GM21381 (cell line): ENCODE data around the gene ZNF649.
"Not testable (repeated sequence)": the region's sequence is repeated elsewhere in the genome, so short reads cannot be mapped to it uniquely, and the experiment has no call there.

Source experiments
- ATAC-seq: cut with Tn5 transposase; IDR thresholded peaks from one replicate; pipeline ENCODE4 v1.9.1; 2021; ENCODE audit warnings: mild to moderate bottlenecking, moderate library complexity; ENCODE audit not compliant: unreplicated experiment

The ZNF649 gene

GRCh38 chr19:51904331-51905165 lies at the start of gene ZNF649:
TSS of gene ZNF649 (minus strand) at chr19:51905017. CDS start at chr19:51900107, 4,910 bp downstream.
- ATAC-seq = peak; percentile 86

GRCh38 chr19:51948975-51949374 lies 44.2 kb upstream of the ZNF649 start:
- ATAC-seq = no peak

GRCh38 chr19:51946602-51947001 lies 41.8 kb upstream of the ZNF649 start:
- no peak for ATAC-seq

GRCh38 chr19:51944798-51945552 lies 40.2 kb upstream of the ZNF649 start:
- ATAC-seq = no peak

DNA sequence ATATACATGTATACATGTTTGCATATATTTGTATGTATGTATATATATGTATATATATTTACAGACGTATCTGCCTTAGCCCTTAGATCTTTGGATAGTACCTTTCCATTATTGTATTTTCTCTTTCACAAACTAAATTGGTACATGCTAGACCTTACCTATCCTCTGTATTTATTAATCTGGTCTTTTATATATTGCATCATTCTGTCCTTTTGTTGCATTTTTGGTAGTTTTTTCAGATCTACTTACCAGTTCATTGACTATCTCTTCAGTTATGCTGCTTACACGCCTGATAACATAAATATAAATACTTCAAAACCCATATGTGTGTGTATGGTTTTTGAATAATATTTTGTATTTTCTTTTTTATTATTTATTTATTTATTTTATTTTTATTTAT lies 34.1 kb upstream of the ZNF649 start:
- no peak for ATAC-seq

- ATAC-seq = no peak
Measured at GRCh38 chr19:51931921-51932320, 27.1 kb upstream of the ZNF649 start.

DNA sequence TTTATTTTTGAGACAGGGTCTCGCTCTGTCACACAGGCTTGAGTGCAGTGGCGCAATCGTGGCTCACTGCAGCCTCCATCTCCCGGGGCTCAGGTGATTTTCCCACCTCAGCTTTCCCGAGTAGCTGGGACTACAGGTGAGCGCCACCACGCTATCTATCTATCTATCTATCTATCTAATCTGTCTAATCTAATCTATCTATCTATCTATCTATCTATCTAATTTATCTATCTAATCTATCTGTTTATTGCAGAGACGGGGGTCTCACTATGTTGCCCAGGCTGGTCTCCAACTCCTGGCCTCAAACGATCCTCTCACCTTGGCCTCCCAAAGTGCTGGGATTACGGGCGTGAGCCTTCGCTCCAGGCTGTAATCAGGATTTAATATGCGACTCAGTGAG lies 23.0 kb upstream of the ZNF649 start:
- no peak for ATAC-seq

GRCh38 chr19:51926784-51927741 lies 22.2 kb upstream of the ZNF649 start, which contains the start of gene ZNF613:
TSS of gene ZNF613 (plus strand) at chr19:51927472. CDS start at chr19:51936221, 8,749 bp downstream.
- ATAC-seq = peak; percentile 82

GRCh38 chr19:51926426-51926783 lies 21.6 kb upstream of the ZNF649 start:
- ATAC-seq = no peak

GRCh38 chr19:51921949-51922348 lies 17.1 kb upstream of the ZNF649 start:
- no peak for ATAC-seq

GRCh38 chr19:51919606-51920005 lies 14.8 kb upstream of the ZNF649 start:
- no peak for ATAC-seq

- no peak for ATAC-seq
Measured at GRCh38 chr19:51916167-51916566, 11.3 kb upstream of the ZNF649 start.

DNA sequence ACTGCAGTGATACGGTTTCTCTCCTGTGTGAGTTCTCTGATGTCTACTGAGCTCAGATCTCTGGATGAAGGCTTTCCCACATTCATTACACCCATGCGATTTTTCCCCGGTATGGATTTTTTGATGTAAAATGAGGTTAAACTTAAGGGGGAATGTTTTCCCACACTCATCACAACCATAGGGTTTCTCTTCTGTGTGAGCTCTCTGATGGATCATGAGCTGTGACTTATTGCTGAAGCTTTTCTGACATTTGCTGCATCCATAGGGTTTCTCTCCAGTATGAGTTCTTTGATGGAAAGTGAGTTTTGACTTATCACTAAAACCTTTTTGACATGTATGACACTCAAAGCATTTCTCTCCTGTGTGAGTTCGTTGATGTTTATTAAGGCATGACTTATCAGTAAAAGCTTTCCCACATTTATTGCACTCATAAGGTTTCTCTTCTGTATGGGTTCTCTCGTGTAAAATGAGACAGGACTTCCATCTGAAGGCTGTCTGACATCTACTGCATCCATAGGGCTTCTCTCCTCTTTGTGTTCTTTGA lies 10.6 kb upstream of the ZNF649 start:
- no peak for ATAC-seq

GRCh38 chr19:51907981-51908380 lies 3.2 kb upstream of the ZNF649 start:
- ATAC-seq = not testable (repeated sequence)

DNA sequence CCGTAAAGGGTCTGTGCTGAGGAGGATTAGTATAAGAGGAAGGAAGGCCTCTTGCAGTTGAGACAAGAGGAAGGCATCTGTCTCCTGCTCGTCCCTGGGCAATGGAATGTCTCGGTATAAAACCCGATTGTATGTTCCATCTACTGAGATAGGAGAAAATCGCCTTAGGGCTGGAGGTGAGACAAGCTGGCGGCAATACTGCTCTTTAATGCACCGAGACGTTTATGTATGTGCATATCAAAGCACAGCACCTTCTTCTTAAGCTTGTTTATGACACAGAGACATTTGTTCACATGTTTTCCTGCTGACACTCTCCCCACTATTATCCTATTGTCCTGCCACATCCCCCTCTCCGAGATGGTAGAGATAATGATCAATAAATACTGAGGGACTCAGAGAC lies 1.3 kb upstream of the ZNF649 start:
- not testable (repeated sequence) for ATAC-seq

DNA sequence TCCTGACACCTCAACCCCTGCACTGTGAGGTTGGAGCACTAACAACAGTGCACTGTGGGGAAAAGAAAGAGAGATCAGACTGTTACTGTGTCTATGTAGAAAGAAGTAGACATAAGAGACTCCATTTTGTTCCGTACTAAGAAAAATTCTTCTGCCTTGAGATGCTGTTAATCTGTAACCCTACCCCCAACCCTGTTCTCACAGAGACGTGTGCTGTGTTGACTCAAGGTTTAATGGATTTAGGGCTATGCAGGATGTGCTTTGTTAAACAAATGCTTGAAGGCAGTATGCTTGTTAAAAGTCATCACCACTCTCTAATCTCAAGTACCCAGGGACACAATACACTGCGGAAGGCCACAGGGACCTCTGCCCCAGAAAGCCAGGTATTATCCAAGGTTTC lies 822 bp upstream of the ZNF649 start:
- ATAC-seq = not testable (repeated sequence)

DNA sequence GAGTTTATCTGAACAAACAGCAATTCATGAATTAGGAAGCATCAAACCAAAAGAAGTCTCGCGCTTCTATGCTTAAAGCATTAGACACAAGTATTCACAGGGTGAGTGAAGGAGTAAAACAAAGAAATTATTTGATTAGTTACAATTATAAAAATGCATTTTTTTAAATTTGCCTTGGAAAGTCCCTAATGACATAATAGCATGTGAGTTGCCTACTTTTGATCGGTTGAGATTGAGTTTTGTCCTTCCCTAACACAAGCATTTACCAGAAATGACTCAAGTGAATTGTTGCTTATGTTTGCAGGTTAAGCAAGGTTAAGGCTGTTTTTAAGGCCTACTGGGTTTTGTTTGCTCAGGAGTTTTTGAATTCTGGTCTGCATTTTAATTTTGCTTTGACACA lies 389 bp upstream of the ZNF649 start:
- no peak for ATAC-seq

- no peak for ATAC-seq
Measured at GRCh38 chr19:51903192-51903591, 1.6 kb downstream of the ZNF649 start.

GRCh38 chr19:51901860-51902259 lies 3.0 kb downstream of the ZNF649 start:
- ATAC-seq = no peak

GRCh38 chr19:51891193-51891747 lies 13.5 kb downstream of the ZNF649 start:
- no peak for ATAC-seq
